GM18868 (cell line): ENCODE measurements around the gene RAB7B.

Source experiments
- ATAC-seq: cut with Tn5 transposase; IDR thresholded peaks from one replicate; pipeline ENCODE4 v1.9.1; 2021; ENCODE audit warnings: mild to moderate bottlenecking, moderate library complexity; ENCODE audit not compliant: unreplicated experiment

The RAB7B gene

DNA sequence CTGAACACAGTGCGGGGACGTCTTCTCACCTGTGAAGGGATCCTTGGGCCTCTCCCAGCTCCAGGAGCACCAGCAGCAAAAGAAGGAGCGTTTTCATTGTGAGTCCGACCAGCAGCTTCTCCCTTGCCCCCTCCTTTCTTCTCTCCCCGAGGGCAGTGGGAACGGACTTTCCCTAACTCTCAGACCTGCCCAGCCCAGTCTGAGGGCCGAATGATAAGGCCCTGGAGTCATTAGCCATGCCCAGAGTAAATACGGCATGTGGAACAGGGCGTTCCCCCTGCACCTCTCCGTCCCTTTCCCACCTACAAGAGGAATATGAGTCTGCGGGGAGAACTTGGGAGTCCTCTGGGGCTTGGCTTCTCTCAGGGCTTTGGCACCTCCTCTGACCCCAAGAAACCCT lies 20.5 kb upstream of the RAB7B start, which contains the start of gene CTSE:
Gene CTSE, minus strand, starts transcription at position 201 of the 400 bp plus-strand sequence. Its CDS starts 104 bp downstream, at position 97.
- ATAC-seq = no peak

DNA sequence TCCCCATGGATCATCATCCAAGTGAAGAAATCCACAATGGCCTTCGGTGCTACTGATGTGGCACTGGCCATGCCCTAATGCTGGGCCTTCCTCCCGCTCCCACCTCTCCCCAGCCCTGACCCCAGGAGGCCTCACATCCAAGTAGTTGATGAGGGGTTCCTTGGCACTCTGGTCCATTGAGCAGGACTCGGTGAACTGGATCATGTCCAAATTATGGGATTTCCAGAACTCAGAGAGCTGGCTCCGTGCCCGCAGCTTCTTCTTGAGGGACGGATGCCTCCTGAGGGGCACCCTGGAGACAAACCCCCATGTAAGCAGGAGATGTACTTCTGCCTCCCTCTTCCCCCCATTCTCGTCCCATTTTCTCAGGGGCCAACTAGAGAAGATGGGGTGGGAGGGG lies 19.6 kb upstream of the RAB7B start:
- ATAC-seq = no peak

DNA sequence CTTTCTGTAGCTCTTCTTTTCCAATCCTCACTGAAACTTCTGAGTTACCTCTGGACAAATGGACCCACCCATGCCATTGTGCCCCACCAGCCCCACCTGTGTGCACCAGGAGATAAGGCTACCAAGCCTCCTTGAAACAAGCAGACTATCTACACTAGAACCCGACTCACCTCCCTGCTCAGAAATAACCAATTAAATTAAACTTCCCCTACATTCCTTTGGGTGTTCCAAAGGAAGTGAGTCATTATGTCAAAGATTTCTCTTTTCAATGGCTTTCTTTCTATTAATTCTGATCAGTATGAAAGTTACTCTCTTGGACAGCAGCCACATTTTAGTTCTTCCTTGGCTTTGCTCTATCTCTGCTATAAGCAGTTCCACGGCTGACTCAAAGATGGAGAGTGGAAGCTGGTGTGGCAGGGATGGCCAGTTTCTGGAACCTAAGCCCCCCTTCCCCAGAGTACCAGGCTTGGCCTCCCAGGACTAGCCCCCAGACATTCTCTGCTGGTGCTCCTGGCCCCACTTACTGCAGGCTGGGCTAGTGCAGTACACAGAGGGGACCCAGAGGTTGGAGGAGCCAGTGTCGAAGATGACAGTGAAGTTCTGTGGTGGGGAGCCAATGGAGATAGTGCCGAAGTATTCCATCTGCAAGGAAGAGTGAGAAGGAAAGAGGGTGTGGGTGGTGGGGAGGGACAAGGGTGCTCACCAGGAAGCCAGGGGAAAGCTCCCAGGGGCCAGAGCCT lies 18.6 kb upstream of the RAB7B start:
- no peak for ATAC-seq

DNA sequence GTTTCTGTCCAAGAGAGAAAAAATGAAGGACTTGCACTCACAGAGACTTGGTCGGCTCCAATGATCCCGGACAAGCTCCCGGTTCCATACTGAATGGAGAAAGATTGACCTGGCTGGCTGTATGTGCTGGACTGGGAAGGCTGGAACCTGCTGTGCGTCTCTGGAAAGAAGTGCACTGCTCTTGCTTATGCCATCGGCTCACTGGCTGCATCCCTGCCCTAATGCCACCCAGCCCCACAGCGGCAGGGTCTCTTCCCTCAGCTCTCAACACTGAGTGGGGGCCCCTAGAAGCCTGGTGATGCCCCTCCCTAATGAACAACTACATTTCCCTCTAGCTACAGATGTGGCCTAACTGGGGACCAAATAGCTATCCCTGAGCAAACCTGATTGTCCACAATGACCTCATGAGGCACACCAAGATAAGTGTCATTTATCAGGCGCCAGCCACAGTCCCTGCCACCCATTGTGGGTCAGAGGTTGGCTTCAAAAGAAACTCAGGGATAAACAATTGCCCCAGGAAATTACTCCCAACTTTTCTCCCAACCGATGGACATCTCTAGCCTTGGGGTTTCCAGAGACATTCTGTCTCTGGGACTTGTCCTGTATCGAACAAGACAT lies 17.9 kb upstream of the RAB7B start:
- ATAC-seq = no peak

DNA sequence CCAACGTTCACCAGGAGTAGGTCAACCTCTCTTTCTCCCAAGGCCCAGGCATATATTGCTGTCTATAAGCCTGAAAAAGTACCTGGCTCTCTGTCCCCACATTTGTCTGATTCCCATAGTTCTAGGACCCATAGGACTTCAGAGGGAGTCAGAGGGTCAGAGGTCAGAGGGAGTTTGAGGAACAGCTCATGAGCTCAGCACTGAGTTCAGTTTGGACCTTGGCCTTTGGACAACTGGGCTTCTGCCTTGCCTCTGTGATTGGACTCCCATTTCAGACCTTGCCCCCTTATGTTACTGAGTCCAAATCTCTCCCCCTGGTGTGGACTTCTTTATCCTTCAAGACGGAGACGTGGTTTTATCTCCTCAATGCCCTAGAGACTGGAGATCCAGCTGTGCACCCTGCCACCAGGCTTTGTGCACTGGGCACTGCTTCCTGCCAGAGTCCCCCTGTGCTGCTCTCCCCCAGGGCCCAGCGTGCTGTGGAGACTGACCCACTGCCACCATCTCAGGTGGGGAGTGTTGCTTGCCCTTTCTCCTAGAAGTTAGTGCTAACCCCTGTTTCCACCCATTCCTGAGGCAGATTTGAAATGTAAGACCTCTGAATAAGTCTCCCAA lies 17.3 kb upstream of the RAB7B start:
- no peak for ATAC-seq

DNA sequence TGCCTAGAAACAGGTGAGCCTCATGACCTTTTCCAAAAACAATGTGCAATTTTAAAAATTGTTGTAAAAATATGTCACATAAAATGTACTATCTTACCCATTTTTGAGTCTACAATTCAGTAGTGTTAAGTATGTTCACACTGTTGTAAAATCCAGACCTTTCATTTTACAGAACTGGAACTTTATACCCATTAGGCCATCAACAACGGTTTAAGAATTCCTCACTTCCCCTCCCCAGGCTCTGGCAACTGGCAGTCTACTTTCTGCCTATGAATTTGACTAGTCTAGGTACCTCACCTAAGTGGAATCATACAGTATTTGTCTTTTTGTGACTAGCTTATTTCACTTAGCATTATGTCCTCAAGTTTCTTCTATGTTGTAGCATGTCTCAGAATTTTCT lies 11.9 kb upstream of the RAB7B start:
- ATAC-seq = no peak

DNA sequence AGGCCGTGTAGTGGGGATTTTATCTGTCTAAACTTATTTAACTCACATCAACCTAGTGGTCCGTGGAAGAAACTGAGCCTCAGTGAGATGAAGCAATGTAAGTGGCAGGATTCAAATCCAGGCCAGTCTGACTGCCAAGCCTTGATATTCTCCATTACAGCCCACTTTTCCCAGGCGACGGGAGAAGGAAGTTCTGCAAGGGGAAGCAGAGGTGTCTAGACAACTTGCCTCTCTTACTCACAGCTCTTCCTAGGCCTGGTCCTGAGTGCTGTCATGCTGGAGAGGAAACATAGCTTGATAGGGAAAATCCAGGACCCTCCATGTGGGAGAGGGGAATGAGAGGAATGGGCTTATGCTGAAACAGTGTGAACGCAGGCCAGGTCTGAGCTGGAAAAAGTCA lies 11.4 kb upstream of the RAB7B start:
- no peak for ATAC-seq

DNA sequence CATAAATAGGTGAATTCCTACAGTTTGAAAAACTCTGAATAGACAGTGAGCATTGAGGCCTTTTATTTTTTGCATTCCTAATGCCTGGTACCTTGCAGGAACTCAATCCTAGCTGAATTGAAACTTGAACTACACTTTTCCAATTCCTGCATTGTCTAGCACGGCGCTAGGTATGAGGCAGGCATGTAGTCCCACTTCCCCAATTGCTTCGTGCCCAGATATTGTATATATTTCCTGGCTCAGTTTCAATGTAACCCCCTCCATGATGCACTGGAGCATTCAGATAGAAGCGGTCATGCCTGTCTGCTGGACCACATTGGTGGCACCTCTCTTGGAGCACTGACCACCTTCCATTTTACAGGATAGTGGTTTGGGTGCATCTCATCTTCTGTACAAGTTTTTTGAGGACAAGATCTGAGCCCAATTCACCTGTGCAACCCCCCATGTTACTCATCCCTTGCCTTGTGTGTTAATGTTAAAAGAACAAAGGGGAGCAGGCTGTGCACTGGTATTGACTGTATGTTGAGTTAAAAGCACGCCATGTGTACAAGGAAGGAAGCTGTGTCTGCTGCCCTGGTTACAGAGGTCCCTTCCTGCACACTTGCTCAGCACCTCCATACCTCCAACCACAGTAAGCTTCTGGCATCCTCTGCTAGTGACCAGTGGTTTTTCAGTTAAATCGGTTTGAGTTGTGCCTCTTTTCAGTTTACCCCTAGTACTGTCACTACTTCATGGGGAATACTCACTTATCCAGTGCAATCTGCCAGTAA lies 10.0 kb upstream of the RAB7B start:
- no peak for ATAC-seq

DNA sequence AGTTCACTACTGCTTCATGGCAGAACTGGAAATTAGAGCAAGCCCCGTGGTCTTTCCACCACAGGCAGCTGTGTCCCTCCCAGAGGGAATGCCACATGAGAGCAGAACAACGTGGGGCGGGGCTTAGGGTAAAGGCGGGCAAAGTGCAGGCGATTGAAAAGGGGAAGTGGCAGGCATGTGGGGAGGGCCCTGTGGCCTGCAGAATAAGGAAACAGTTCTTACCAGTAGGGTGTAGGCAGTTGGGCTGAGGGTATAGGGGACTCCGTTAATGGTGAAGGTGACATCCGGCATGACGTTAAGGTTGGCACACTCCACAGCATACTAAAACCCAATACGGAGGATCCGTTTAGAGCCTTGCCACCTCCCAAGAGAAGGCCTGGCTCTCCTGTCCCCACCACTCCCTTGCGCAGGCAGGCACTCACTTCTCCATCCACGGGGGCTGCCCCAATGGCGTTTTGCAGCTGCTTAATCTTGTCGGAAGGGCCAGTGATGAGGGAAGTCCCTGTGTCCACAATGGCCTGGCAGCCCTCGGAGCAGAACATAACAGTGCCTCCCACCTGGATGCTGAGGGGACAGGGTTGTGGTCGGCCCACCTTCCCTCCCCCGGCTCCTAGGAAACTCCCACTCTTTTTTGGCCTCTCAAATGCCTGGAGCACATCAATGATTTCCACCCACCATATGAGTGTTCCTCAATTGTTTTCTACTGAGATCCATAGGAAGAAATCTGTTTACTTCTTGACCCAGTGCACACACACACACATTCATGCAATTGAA lies 9.1 kb upstream of the RAB7B start:
- ATAC-seq = peak; percentile 98

DNA sequence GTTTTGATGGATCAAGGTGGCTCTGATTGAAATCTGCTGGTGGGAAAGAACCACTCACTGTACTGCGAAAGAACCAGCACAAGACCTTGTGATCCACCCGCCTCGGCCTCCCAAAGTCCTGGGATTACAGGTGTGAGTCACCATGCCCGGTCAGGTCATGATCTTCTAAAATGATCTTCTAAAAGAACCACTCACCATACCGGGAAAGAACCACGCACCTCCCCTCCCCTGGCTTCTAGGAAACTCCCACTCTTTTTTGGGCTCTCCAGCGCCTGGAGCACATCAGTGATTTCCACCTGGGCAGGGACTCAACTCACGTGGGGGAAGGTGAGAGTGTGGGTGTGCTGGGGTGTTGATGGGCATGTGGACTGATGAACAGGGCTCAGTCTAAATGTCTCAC lies 7.9 kb upstream of the RAB7B start:
- ATAC-seq = no peak

DNA sequence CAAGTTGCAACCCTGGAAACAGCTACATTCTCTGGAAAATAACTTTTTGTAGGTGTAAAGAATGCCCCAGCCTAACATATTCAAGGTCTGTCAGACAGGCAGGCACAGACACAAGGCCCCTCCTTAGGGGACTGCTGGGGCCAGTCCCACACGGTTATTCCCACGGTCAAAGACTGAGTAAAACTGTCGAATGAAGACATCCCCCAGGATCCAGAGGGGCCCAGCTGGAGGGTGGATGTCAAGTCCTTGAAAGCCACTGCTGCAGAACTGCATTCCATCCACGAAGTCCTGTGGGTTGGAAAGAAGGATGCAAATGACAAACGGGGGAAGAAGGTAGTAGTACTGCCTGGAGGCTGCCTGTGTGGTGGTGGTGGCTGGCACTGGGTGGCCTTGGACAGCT lies 6.9 kb upstream of the RAB7B start:
- ATAC-seq = no peak

DNA sequence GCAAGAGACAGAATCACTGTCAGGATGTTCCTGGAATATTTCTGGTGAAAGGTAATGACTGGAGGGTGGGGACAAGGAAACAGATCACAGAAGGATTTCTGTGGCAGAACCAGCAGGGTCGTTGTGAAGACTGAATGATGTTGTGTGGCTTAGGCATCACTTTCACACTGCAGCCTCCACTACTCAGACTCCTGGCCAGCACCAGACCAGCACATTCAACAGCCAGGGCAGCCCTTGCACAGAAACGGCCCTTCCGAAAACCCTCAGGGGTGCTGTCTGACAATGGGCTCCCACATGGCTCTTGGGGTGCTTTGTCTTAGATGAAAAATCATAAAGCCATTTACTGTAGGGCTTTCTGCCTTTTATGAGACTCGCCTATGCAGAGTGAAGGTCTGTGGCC lies 3.8 kb upstream of the RAB7B start:
- no peak for ATAC-seq

DNA sequence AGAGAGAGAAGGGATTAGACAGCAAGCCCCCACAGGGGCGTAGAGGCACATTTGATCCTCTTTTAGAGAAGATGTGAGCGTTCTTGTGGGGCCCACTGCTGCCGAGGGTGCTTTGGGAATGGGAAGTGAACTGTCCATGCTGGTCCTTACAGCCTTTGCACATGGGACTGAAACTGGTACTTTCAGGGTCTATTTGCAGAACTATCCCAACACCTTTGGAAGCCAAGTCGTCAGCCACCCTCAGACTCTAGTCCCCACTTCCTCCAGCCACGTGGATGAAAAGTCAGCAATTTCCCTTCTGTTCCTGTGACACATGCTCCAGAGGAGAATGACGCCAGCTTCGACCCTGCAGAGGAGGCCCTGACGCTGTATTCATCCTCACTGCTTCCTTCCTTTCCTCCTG lies 2.6 kb upstream of the RAB7B start:
- no peak for ATAC-seq

DNA sequence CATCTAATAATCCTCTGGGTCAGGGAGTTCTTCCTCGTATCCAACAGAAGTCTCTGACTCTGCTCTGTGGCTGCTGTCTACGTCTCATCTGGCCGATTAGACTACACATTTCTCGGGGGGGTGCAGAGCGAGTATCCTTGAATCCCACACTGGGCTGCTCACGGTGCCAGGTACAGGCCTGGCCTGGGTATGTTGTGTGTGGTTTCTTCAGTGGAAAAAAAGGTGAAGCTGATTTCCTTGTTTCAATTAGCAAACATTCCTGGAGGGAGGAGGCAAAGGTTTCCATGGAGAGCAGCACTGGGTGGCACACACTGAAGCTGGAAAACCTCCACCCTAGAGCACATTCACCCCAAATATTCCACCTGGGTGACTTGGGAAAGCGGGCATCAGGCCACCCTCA lies 2.0 kb upstream of the RAB7B start:
- no peak for ATAC-seq

DNA sequence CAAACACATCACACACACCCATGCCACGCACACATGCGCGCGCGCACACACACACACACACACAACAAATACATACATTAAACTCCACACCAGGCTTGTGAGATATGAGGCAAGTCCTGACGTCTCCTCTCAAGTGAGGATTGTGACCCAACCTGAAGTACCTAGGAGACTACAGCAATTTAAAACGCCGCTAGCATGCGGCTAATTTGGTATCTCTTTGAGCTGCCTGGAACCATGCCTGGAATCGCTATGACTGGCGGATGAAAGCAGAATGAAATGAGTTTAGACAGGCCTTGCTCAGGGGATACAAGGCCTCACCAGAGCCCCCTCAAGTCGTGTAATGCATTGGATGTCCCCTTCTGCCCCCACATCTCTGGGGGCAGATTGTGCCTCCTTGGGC lies 1.6 kb upstream of the RAB7B start:
- ATAC-seq = no peak

DNA sequence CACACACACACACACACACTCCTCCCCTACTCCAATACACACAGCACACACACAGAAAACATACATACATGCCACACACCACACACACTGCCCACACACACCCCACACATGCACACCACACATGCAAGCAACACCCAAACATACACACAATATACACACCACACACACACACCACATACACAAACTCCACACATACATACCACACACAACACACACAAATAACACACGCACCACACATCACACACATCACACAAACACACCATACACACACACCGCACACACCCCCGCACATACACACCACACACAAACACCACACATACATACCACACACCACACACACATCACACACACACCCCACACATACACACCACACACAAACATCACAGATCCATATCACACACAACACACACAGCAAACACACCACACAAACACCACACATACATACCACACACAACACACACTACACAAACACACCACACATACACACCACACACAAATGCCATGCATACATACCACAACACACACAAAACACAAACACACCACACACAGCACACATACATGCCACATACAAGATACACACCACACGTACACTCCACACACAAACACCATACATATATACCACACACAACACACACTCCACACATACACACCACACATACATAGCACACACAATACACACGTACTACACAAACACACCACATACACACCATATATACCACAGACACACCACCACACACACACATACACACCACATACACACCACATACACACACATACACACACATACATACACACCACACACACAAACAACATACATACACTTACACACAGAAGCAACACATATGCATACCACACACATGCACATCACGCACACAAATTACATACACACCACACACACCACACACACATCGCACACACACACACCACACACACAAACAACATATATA lies 932 bp upstream of the RAB7B start:
- ATAC-seq = no peak

DNA sequence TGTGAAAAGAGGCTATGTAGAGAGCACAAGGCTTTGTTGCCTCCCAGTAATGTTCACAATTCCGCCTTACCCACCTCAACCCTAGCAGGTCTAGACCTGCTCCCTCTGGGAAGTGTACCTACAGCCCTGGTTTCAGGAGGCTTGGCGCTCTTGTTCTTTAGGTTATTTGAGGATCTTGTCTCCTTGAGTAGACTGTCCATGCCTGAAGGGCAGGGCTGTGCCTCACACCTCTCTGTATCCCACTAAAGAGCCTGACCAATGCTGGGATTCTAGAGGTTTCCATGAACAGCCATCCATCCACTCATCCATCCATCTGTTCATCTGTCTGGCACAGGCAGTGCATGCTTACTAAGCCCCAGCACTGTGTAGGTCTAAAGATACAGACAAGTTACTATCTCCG lies 1.0 kb downstream of the RAB7B start:
- no peak for ATAC-seq

DNA sequence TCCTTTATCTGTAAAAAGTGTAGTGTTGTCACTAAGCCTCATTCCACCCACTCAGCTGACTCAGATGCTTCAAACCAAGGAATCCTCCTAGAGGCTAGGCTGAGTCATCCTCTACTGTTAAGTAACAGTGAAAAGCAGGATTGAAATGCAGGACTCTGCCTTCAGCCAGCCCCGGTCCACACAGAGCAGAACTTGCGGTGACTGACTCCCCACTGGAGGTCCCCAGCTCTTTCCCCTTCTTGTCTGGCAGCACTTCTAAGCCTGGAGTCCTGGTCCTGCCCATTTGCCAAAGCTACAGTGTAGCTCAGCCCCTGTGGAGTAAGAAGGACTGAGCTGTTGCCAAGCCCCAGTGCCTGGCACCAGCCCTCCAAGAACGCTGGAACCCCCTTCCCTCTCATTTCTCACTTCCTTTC lies 1.7 kb downstream of the RAB7B start:
- no peak for ATAC-seq

DNA sequence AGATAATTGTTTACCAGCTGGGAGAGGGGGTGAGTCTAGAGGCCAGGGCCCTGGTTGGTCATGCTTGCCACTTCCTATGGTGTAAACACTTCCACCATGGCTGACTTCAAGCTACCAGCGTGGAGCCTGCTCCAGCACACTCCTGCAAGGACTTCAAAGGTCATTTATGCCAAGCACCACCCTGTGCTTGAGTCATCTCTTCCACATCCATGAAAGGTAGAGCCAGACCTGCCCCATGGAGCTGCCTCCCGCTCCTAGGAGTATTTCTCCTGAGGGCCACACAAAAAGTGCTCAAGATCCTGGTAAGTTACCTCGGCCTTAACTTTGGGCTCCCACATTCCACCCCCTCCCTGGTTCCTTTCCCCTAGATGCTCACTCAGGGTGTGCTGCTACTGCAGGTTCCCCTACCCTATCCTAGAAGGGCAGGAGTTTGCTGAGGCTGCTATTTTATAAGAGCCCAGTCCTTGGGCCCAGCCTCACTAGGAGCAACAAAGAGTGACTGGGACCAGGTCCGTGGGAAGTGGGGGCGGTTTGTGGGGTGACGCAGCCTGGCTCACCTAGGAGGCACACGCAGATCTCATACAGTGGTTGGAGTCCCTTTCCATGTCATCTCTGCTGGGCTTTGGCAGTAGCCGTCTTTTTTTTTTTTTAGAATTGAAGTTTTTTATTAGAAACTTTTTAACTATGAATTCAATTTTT lies 2.4 kb downstream of the RAB7B start:
- ATAC-seq = no peak
